ENCODE results near the gene CEBPZOS.

DNA sequence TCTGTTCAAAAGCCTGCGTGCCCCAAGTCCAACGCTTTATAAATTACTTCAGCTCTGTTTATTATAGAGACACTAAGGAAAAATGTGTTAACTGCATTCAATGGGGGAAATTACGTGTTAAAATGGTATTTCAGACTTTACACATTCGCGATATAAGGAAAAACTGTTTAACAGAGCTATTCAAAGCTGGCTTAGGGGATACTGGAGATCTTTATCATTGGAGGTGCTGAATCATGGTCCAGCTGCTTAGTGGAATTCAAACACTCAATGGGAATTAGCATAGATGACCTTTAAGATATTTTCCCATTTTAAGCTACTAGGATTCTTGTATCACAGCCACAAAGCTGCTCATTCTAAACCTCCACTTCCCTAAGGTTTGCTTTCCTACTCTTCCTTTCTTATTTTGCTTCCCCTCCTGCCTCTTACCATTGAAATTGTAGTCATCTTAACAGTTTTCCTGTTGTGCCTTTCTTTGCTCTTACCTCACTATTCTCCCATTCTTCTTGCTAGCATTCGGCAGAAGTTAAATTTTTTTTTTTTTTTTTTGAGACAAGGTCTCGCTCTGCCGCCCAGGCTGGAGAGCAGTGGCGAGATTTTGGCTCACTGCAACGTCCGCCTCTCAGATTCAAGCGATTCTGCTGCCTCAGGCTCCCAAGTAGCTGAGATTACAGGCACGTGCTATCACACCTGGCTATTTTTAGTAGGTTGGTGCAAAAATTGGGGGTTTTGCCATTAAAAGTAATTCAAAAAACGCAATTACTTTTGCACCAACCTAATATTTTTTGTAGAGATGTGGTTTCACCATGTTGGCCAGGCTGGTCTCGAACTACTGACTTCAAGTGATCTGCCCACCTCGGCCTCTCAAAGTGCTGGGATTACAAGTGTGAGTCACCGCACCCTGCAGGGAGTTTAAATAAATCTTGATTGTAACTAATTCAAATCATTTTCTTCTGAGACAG, 14.3 kb upstream of the CEBPZOS start:
- TF ChIP-seq PATZ1 (CRISPR knock-in tag; IDR thresholded peaks at IDR 0.05; ENCODE audit: borderline replicate concordance) (no peak), ZC3H10 (CRISPR knock-in tag; IDR thresholded peaks at IDR 0.05) (no peak), CREB5 (CRISPR knock-in tag; IDR thresholded peaks at IDR 0.05; ENCODE audit: low read depth) (no peak), ISL1 (CRISPR knock-in tag; IDR thresholded peaks at IDR 0.05) (no peak), RARB (CRISPR knock-in tag; IDR thresholded peaks at IDR 0.05) (no peak), OSR1 (CRISPR knock-in tag; IDR thresholded peaks at IDR 0.05) (no peak), TCF4 (CRISPR knock-in tag; IDR thresholded peaks at IDR 0.05; ENCODE audit: borderline replicate concordance) (no peak), ZNF8 (CRISPR knock-in tag; IDR thresholded peaks at IDR 0.05) (no peak), PPARA (CRISPR knock-in tag; IDR thresholded peaks at IDR 0.05; ENCODE audit: borderline replicate concordance) (no peak)

All from SK-N-SH treated with all-trans-retinoic acid at 6 μM for 48 hours (cell line).